Fibroblast of mammary gland (primary cell): ENCODE measurements around the gene FHIT.
A peak's percentile ranks its signal among the peaks of the same experiment; 100 is the strongest.

Experiments used
- DNase-seq: peaks from one replicate; pipeline ENCODE4 v3.0.0-alpha.2; 2010; ENCODE audit warnings: low read depth
- H3K4me3 ChIP-seq: 2 replicates; pipeline ENCODE4 v1.5.1; 2011; ENCODE audit warnings: low read depth, mild to moderate bottlenecking, low read length, moderate library complexity; ENCODE audit not compliant: control insufficient read depth
- CTCF ChIP-seq: conservative IDR thresholded peaks from 2 replicates; pipeline ENCODE4 v1.5.1; 2011; ENCODE audit warnings: low read depth, low read length, inconsistent platforms; ENCODE audit not compliant: control insufficient read depth, insufficient read depth

Gene FHIT

GRCh38 chr3:60584250-60584649, 667.0 kb downstream of the FHIT start:
- no peak for TF ChIP-seq CTCF
- no peak overlapping the region for H3K4me3 ChIP-seq
- DNase-seq: peak; percentile 22

GRCh38 chr3:60582288-60582687, 669.0 kb downstream of the FHIT start:
- peak; percentile 33 for DNase-seq
- no peak overlapping the region for H3K4me3 ChIP-seq
- TF ChIP-seq CTCF: peak; percentile 32

GRCh38 chr3:60580809-60581208, 670.4 kb downstream of the FHIT start:
- DNase-seq: no peak
- no peak overlapping the region for H3K4me3 ChIP-seq
- TF ChIP-seq CTCF: no peak

- DNase-seq: peak; percentile 89
- H3K4me3 ChIP-seq: no peak overlapping the region
- TF ChIP-seq CTCF: no peak
These were observed 671.5 kb downstream of the FHIT start for GRCh38 chr3:60579734-60580133.

GRCh38 chr3:60578936-60579335, 672.3 kb downstream of the FHIT start:
- no peak for DNase-seq
- TF ChIP-seq CTCF: no peak

GRCh38 chr3:60577601-60578000, 673.7 kb downstream of the FHIT start:
- no peak for DNase-seq
- TF ChIP-seq CTCF: no peak
- H3K4me3 ChIP-seq: no peak overlapping the region

More at GRCh38 chr3:60578936-60579335, 672.3 kb downstream of the FHIT start:
- H3K4me3 ChIP-seq: no peak overlapping the region

GRCh38 chr3:60575718-60576272, 675.5 kb downstream of the FHIT start:
- no peak overlapping the region for H3K4me3 ChIP-seq
- no peak for DNase-seq
- no peak for TF ChIP-seq CTCF
